Epithelial cell of proximal tubule (primary cell): ENCODE data around the gene PPP1R12B. TPM values are rescaled to one million over a fixed set of nuclear protein-coding genes. Genes with fewer than 3 reads are reported as not detected.
"Not testable (repeated sequence)": the region's sequence is repeated elsewhere in the genome, so short reads cannot be mapped to it uniquely, and the experiment has no call there.

Experiments
- DNase-seq: peaks from one replicate; pipeline ENCODE4 v3.0.0-alpha.2; 2011; ENCODE audit warnings: low read depth
- H3K4me3 ChIP-seq: 2 replicates; pipeline ENCODE4 v1.5.1; 2011; ENCODE audit warnings: low read depth, mild to moderate bottlenecking, low read length
- CTCF ChIP-seq: conservative IDR thresholded peaks from 2 replicates; pipeline ENCODE4 v1.5.1; 2012; ENCODE audit warnings: low read depth, mild to moderate bottlenecking, low read length
- total RNA-seq: library from RNA; depleted of rRNA; stranded (reverse); fragments of >200 nt; gene quantifications from 2 replicates; pipeline ENCODE4 v1.2.3, GENCODE V29; 2015

PPP1R12B gene
- total RNA-seq, 1 donor from 2014 or later = 21.6 TPM

GRCh38 chr1:202516434-202516877, 168.0 kb downstream of the PPP1R12B start:
- no peak for TF ChIP-seq CTCF
- no peak for DNase-seq
- no peak overlapping the region for H3K4me3 ChIP-seq

- not testable (repeated sequence) for DNase-seq
These were observed 168.6 kb downstream of the PPP1R12B start for GRCh38 chr1:202517146-202517545.

GRCh38 chr1:202518180-202518579, 169.7 kb downstream of the PPP1R12B start:
- not testable (repeated sequence) for DNase-seq, H3K4me3 ChIP-seq

More at GRCh38 chr1:202517146-202517545, 168.6 kb downstream of the PPP1R12B start:
- not testable (repeated sequence) for H3K4me3 ChIP-seq

- not testable (repeated sequence) for DNase-seq, H3K4me3 ChIP-seq
These were observed 170.4 kb downstream of the PPP1R12B start for GRCh38 chr1:202518905-202519304.

GRCh38 chr1:202520129-202520856, 171.8 kb downstream of the PPP1R12B start:
- not testable (repeated sequence) for DNase-seq, H3K4me3 ChIP-seq

DNA sequence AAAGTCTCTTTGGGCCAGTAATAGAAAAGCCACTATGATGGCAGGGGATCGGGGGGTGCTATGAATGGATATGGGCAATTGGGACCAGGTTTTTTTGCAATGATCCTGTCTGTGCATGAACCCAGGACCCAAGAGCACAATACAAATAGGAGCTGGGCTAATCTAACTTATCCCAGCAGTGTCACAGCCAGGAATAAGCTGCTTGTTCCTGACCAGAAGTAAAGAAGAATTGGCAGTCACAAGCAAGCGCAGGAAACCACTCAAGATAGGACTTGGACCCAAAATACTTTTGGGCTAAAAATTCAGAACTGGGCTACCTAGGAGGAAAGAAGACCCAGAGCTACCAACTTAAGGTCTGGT, 172.3 kb downstream of the PPP1R12B start:
- H3K4me3 ChIP-seq = not testable (repeated sequence)

DNA sequence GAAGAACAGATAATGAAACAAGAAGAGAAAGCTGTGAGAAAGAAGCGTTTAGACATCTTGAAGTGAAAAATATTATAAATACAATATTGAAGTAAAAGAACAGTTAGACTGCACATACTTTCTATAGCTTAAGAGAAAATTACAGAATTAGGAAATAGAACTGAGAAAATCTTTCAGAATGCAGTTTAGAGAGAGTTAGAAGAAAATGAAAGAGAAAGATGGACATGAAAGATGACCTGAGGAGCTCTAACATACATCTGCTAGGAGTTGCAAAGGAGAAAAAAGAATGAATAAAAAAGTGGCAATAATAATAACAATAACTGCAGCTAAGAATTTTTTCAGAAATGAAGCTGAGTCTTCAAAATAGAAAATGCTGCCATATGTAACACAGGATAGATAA, 173.0 kb downstream of the PPP1R12B start:
- DNase-seq, H3K4me3 ChIP-seq: not testable (repeated sequence)

More for the DNA sequence above, 172.3 kb downstream of the PPP1R12B start:
- DNase-seq = not testable (repeated sequence)

- no peak overlapping the region for H3K4me3 ChIP-seq
- TF ChIP-seq CTCF = no peak
- DNase-seq = no peak
These were observed 173.4 kb downstream of the PPP1R12B start for GRCh38 chr1:202521886-202522285.

DNA sequence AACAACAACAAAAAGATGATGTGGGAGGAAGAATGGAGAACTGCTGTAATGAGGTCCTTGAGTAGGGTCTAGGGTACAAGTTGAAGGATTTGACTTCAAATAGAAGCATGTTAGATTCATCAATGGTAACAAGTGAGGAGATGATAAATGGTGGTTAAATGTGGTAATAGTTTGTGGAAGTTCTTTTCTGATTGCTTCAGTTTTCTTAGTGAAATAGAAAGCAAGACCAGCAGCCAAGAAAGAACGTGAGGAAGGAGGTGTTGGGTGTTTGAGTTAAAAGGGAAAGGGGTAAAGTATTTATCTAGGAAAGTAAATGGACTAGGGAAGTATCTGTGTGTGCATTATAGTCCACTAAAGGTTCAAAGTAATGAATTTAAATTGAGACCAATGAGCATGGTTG, 177.6 kb downstream of the PPP1R12B start:
- H3K4me3 ChIP-seq, DNase-seq: not testable (repeated sequence)

- not testable (repeated sequence) for H3K4me3 ChIP-seq, DNase-seq
These were observed 179.7 kb downstream of the PPP1R12B start for GRCh38 chr1:202528096-202528722.

DNA sequence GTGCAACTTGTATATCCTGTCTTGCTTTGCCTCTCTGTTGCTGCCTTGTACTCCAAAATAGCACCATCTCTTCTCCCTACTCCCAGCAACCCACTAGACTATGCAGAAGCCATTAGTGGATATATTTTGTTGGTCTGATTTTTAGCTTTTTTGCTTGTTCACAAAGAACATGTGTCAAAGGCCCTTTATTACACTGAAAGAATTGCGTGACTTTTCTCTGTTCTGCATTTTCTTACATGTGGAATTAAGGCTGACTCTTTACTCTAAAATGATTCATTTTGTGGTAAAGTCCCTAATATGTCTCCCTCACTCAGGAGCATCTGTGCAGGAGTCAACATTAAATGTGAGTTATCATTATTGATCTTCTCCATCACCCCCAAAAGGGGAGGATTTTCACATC, 182.2 kb downstream of the PPP1R12B start:
- not testable (repeated sequence) for DNase-seq

DNA sequence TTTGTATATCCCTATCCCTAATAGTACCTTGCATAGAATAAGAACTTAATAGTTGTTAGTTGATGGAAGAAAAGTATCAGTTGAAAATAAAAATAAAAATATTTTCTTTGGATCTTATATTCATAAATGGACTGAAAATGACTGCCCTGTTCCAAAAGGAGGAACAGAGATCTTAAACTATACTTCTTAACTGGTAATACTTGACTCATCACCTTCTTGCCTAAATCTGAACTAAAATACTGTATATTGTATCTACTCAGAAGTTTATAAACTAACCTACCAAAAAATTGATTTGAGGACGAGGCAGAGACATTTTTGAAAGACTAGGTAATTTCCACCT, 182.9 kb downstream of the PPP1R12B start:
- no peak overlapping the region for H3K4me3 ChIP-seq
- no peak for TF ChIP-seq CTCF
- no peak for DNase-seq

More for the DNA sequence above, 182.2 kb downstream of the PPP1R12B start:
- H3K4me3 ChIP-seq = not testable (repeated sequence)

GRCh38 chr1:202531812-202532616, 183.5 kb downstream of the PPP1R12B start:
- DNase-seq, H3K4me3 ChIP-seq: not testable (repeated sequence)

DNA sequence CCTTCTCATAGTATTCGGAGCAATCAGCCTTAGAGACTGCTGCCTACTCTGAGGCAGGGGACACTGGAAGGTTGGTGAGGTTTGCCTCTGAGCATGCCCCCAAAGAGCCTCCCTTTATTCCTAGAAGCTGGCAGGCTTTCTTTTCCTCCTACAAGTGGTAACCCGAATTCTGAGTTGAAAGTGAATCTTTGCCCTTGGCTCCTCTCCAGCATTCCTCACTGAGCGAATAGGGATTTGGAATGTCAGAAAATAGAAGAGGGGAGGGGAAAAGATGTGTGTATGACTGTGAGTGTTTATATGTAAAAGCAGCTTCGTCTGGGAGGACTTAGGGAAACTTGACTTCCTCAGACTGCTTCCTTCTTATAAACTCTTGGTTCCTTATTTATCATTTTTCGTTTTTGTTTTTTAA, 190.7 kb downstream of the PPP1R12B start:
- DNase-seq = peak; percentile 30
- peak overlapping the region; percentile 12 for H3K4me3 ChIP-seq

DNA sequence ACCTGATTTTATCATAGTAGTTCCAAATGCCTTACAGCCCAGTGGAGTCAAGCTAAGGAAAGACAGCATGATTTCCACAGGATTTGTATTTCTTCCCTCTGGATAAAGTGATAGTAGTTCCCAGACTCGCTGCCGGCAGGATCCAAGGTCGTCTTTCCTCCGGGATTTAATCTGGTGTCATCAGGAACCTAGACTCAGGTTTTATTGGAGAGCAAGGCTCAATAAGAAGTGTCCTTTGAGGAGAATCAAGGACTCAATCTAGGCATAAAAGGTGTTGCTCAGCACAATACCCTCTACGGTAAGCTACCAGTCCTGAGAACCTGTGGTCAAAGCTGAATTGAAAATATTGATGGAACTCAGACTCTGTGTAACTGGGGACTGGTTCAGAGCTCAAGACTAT, 191.1 kb downstream of the PPP1R12B start:
- DNase-seq = not testable (repeated sequence)
- peak overlapping the region; percentile 12 for H3K4me3 ChIP-seq
